ENCODE results near the gene NIPBL. TPM values are rescaled to one million over a fixed set of nuclear protein-coding genes. Genes with fewer than 3 reads are reported as not detected.
"Not testable (repeated sequence)": the region's sequence is repeated elsewhere in the genome, so short reads cannot be mapped to it uniquely, and the experiment has no call there.

The NIPBL gene
- total RNA-seq, 1 donor from 2014 or later = 29.6 TPM

GRCh38 chr5:37090781-37091180 lies 214.2 kb downstream of the NIPBL start:
- intact Hi-C loops (cut with DNase I) = no loop called here
- no peak overlapping the region for H3K27ac ChIP-seq
- no peak for DNase-seq (ENCODE audit: low spot score in 2 of 2)
- peaks cover 0 to under 1% of the 10 kb centered on the region in 2 donors for H3K9me3 ChIP-seq
- no peak overlapping the region for H3K4me3 ChIP-seq
- H3K36me3 ChIP-seq = peaks cover 0 to 6% of the 10 kb centered on the region in 2 donors
- no peaks in the 10 kb centered on the region for H3K27me3 ChIP-seq
- no peaks in the 10 kb centered on the region for H3K4me1 ChIP-seq
- no peak for TF ChIP-seq CTCF (IDR thresholded peaks at IDR 0.05)

- H3K27me3 ChIP-seq; H3K4me3 ChIP-seq; H3K4me1 ChIP-seq; H3K27ac ChIP-seq; intact Hi-C loops (cut with DNase I); DNase-seq (ENCODE audit: low spot score in 2 of 2); H3K36me3 ChIP-seq: not testable (repeated sequence)
- peaks cover 5 to 30% of the 10 kb centered on the region in 2 donors for H3K9me3 ChIP-seq
These were observed 217.2 kb downstream of the NIPBL start for GRCh38 chr5:37093795-37094194.

GRCh38 chr5:37099267-37099666 lies 222.7 kb downstream of the NIPBL start:
- H3K27me3 ChIP-seq; intact Hi-C loops (cut with DNase I); H3K4me3 ChIP-seq; DNase-seq (ENCODE audit: low spot score in 2 of 2); H3K27ac ChIP-seq; H3K4me1 ChIP-seq: not testable (repeated sequence)
- H3K36me3 ChIP-seq = peaks cover 1 to 12% of the 10 kb centered on the region in 2 donors
- peaks cover 5 to 69% of the 10 kb centered on the region in 2 donors for H3K9me3 ChIP-seq

GRCh38 chr5:37103302-37103701 lies 226.7 kb downstream of the NIPBL start:
- intact Hi-C loops (cut with DNase I) = no loop called here
- Histone ChIP-seq H3K27ac (no peak overlapping the region), H3K27me3 (no peaks in the 10 kb centered on the region), H3K4me1 (no peaks in the 10 kb centered on the region), H3K4me3 (no peak overlapping the region), H3K36me3 (peaks cover 28 to 52% of the 10 kb centered on the region in 2 donors), H3K9me3 (peaks cover 0 to 48% of the 10 kb centered on the region in 2 donors)
- no peak for TF ChIP-seq CTCF (IDR thresholded peaks at IDR 0.05)
- no peak for DNase-seq (ENCODE audit: low spot score in 2 of 2)

GRCh38 chr5:37109338-37109737 lies 232.8 kb downstream of the NIPBL start:
- no peaks in the 10 kb centered on the region for H3K4me1 ChIP-seq
- DNase-seq (ENCODE audit: low spot score in 2 of 2) = no peak
- H3K36me3 ChIP-seq = peaks cover 59 to 95% of the 10 kb centered on the region in 2 donors
- TF ChIP-seq CTCF (IDR thresholded peaks at IDR 0.05) = no peak
- intact Hi-C loops (cut with DNase I) = no loop called here
- H3K9me3 ChIP-seq = peaks cover 0 to 4% of the 10 kb centered on the region in 2 donors
- H3K27ac ChIP-seq = no peak overlapping the region
- no peak overlapping the region for H3K4me3 ChIP-seq
- H3K27me3 ChIP-seq = no peaks in the 10 kb centered on the region

GRCh38 chr5:37110135-37110534 lies 233.6 kb downstream of the NIPBL start:
- DNase-seq (ENCODE audit: low spot score in 2 of 2) = no peak
- Histone ChIP-seq H3K4me1 (no peaks in the 10 kb centered on the region), H3K9me3 (peaks cover 0 to 3% of the 10 kb centered on the region in 2 donors), H3K36me3 (peaks cover 60 to 95% of the 10 kb centered on the region in 2 donors), H3K27ac (no peak overlapping the region), H3K4me3 (no peak overlapping the region), H3K27me3 (no peaks in the 10 kb centered on the region)
- TF ChIP-seq CTCF (IDR thresholded peaks at IDR 0.05) = no peak
- intact Hi-C loops (cut with DNase I) = no loop called here

Measured in ascending aorta (tissue), 2 donors.